Tibial nerve (tissue), 4 donors: ENCODE measurements around the gene ADGRL3. TPM values are rescaled to one million over a fixed set of nuclear protein-coding genes. Genes with fewer than 3 reads are reported as not detected.

Source experiments
- DNase-seq, 2 donors: peaks; one replicate each; pipeline ENCODE4 v3.0.0-alpha.2; 2019; ENCODE audit warnings: low spot score in 2 of 2
- H3K27ac ChIP-seq, 4 donors: fragments of 200-600 bp; sonication (generic) in 3 of 4; one replicate each; pipeline ENCODE4 v1.5.1; 2017 to 2019; ENCODE audit warnings: mild to moderate bottlenecking in 1 of 4
- H3K27me3 ChIP-seq, 2 donors: fragments of 200-600 bp; sonication (generic) in 1 of 2; one replicate each; pipeline versions ENCODE4 v1.5.1 to v1.6.0; 2017 to 2019
- H3K36me3 ChIP-seq, 3 donors: fragments of 200-600 bp; sonication (generic); one replicate each; pipeline ENCODE4 v1.5.1; 2018 to 2019
- H3K4me1 ChIP-seq, 4 donors: fragments of 200-600 bp; sonication (generic) in 3 of 4; one replicate each; pipeline ENCODE4 v1.5.1; 2017 to 2019
- H3K4me3 ChIP-seq, 4 donors: fragments of 200-600 bp; sonication (generic) in 3 of 4; one replicate each; pipeline ENCODE4 v1.5.1; 2017 to 2019; ENCODE audit warnings: mild to moderate bottlenecking in 1 of 4, moderate library complexity in 1 of 4
- H3K9me3 ChIP-seq, 4 donors: fragments of 200-600 bp; sonication (generic) in 3 of 4; one replicate each; pipeline ENCODE4 v1.5.1; 2017 to 2019
- EP300 ChIP-seq, 2 donors: sonication (generic); formaldehyde crosslinking; IDR thresholded peaks; one replicate each; pipeline ENCODE4 v1.6.1; 2017; ENCODE audit warnings: antibody characterized with exemption in 2 of 2, mild to moderate bottlenecking in 1 of 2
- POLR2A ChIP-seq, 2 donors: fragments of 450-650 bp; IDR thresholded peaks; one replicate each; pipeline ENCODE4 v1.6.1; 2017; ENCODE audit warnings: antibody characterized with exemption in 2 of 2, mild to moderate bottlenecking in 2 of 2, moderate library complexity in 2 of 2
- WGBS, 2 donors: methylation state at CpG; one replicate each; pipeline ENCODE4 v1.1.5; 2018; 5-methylcytosine and 5-hydroxymethylcytosine counted together
- total RNA-seq, 4 donors: library from RNA; depleted of rRNA; stranded (reverse); fragments of >200 nt; gene quantifications; one replicate each; pipeline ENCODE4 v1.1.0, GENCODE V29; 2016
- TF ChIP-seq, protein P1 (sequence below), 5 experiments: fragments of 200-600 bp in 3 of 5; fragments of 450-650 bp in 2 of 5; sonication (generic) in 3 of 5; IDR thresholded peaks; one replicate each; pipeline ENCODE4 v1.5.1; 2016 to 2019; ENCODE audit warnings: antibody characterized with exemption in 5 of 5, mild to moderate bottlenecking in 3 of 5, moderate library complexity in 2 of 5

The ADGRL3 gene
- total RNA-seq, 4 donors from 2014 or later: 20.1 to 51.3 (median 28.2) TPM

DNA sequence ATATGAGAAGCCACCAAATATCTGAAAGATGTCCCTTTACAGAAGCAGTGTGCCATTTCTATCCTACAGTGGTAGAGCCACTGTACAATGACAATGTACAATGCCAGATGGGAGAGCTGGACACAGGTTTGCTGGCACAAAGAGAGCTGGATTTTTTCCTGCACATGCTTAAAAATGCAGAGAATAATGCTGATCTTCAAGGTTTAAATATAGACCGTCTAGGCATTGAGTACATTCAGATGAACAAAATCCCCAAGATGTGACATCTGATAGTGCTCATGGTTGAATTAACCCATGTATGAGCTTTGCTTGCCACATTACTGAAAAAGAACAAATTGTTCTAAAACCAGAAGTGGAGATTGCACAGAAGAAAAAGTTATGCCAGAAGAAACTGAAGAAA is 11.7 kb downstream of the ADGRL3 start:
- TF ChIP-seq, protein P1, sequence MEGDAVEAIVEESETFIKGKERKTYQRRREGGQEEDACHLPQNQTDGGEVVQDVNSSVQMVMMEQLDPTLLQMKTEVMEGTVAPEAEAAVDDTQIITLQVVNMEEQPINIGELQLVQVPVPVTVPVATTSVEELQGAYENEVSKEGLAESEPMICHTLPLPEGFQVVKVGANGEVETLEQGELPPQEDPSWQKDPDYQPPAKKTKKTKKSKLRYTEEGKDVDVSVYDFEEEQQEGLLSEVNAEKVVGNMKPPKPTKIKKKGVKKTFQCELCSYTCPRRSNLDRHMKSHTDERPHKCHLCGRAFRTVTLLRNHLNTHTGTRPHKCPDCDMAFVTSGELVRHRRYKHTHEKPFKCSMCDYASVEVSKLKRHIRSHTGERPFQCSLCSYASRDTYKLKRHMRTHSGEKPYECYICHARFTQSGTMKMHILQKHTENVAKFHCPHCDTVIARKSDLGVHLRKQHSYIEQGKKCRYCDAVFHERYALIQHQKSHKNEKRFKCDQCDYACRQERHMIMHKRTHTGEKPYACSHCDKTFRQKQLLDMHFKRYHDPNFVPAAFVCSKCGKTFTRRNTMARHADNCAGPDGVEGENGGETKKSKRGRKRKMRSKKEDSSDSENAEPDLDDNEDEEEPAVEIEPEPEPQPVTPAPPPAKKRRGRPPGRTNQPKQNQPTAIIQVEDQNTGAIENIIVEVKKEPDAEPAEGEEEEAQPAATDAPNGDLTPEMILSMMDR (IDR thresholded peaks at IDR 0.05): no peak
- TF ChIP-seq EP300 (IDR thresholded peaks at IDR 0.05) (no peak), POLR2A (IDR thresholded peaks at IDR 0.05) (no peak)
- WGBS, 2 donors: 30 to 48% methylated on average over 1 of the region's 1 CpG
- H3K36me3 ChIP-seq: no peaks in the 10 kb centered on the region

DNA sequence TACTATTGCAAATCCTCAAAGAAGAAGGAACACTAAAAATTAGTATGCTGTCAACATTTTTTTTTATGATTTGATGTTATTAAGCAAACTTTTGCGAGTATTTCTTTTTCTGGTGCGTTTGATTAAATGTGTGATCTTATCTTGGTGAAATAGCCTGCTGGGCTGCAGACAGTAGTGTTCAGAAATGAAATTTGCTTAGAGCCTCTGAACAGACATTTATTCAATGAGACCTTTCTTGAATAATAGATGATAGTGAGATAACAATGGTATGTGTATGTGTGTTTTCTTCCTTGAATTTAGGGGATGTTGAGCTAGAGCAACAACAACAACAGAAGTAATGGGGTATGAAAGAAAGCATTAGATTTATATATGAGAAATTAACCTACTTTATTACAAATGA is 12.7 kb downstream of the ADGRL3 start:
- H3K4me1 ChIP-seq: peaks cover 0 to 6% (median 0%) of the 10 kb centered on the region in 4 donors
- no peaks in the 10 kb centered on the region for H3K36me3 ChIP-seq
- no peaks in the 10 kb centered on the region for H3K9me3 ChIP-seq
- H3K4me3 ChIP-seq: no peak overlapping the region
- H3K27me3 ChIP-seq: no peaks in the 10 kb centered on the region
- WGBS, 2 donors: 54 to 68% methylated on average over 2 of the region's 2 CpGs
- no peak overlapping the region for H3K27ac ChIP-seq
- TF ChIP-seq, protein P1 (IDR thresholded peaks at IDR 0.05): no peak
- TF ChIP-seq POLR2A (IDR thresholded peaks at IDR 0.05) (no peak), EP300 (IDR thresholded peaks at IDR 0.05) (no peak)
- DNase-seq: no peak

More for the DNA sequence above, 11.7 kb downstream of the ADGRL3 start:
- H3K4me1 ChIP-seq: peaks cover 0 to 6% (median 0%) of the 10 kb centered on the region in 4 donors
- DNase-seq: no peak
- H3K9me3 ChIP-seq: no peaks in the 10 kb centered on the region
- no peak overlapping the region for H3K27ac ChIP-seq
- no peaks in the 10 kb centered on the region for H3K27me3 ChIP-seq
- H3K4me3 ChIP-seq: no peak overlapping the region

DNA sequence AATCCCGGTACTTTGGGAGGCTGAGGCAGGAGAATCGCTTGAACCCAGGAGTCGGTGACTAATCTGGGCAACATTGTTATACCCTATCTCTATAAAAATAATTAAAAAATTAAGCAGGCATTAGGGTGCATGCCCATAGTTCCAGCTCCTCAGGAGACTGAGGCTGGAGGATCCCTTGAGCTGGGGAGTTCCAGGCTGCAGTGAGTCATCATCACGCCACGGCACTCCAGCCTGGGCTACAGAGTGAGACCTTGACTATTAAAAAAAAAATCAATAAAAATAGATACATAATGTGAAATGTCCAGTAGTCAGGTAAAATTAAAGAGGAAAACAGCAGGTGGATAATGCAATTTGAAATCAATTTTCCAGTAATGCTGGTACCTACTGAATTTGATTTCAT is 14.6 kb downstream of the ADGRL3 start:
- Histone ChIP-seq H3K4me1 (peaks cover 0 to 6% (median 0%) of the 10 kb centered on the region in 4 donors), H3K27me3 (no peaks in the 10 kb centered on the region), H3K27ac (no peak overlapping the region), H3K36me3 (no peaks in the 10 kb centered on the region), H3K9me3 (no peaks in the 10 kb centered on the region), H3K4me3 (no peak overlapping the region)
- no peak for TF ChIP-seq POLR2A (IDR thresholded peaks at IDR 0.05)
- TF ChIP-seq EP300 (IDR thresholded peaks at IDR 0.05): no peak
- TF ChIP-seq, protein P1 (IDR thresholded peaks at IDR 0.05): no peak
- no peak for DNase-seq
- 78 to 87% methylated on average over 5 of the region's 5 CpGs for WGBS, 2 donors

DNA sequence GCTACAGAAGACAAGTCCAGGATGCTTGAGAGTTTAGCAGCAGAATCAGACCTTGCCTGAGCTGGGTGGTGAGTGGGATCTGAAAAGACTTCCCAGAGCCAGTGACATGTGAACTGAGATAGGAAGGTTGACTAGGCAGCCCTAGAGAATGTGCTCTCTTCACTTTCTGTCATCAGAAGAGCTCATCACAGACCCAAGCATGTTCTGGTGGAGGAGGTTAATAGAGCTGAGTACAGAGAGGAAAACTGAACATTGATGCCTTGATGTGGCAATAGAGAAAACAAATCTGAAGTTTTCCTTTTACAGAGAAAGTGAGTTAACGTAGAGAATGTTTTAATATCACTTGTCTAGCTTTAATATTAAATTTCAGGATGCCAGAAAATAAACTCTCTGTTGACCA is 17.1 kb downstream of the ADGRL3 start:
- TF ChIP-seq EP300 (IDR thresholded peaks at IDR 0.05): no peak
- no peak for TF ChIP-seq POLR2A (IDR thresholded peaks at IDR 0.05)
- TF ChIP-seq, protein P1 (IDR thresholded peaks at IDR 0.05): no peak
- Histone ChIP-seq H3K36me3 (no peaks in the 10 kb centered on the region), H3K27me3 (no peaks in the 10 kb centered on the region), H3K4me1 (peaks cover 0 to 6% (median 0%) of the 10 kb centered on the region in 4 donors), H3K27ac (no peak overlapping the region), H3K9me3 (no peaks in the 10 kb centered on the region), H3K4me3 (no peak overlapping the region)
- WGBS, 2 donors: 88 to 89% methylated on average over 1 of the region's 1 CpG
- DNase-seq: no peak

DNA sequence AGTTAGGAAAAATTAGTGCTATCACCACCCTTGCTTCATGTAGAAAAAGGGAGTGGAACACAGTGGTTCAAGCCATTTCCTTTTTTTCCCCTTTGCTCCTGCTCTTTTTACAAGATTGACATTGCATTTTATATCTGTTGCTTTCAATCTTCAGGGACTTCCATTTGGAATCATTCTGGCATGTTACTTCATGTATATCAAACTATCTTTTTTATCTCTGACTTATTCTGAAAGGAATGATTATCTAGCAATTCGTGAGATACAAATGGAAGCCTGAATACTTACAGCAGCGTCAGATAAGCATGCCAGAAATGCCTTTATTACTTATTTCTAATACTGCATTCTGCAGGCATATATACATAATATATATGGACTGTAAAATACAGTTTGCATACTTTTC is 20.4 kb downstream of the ADGRL3 start:
- WGBS, 2 donors: 43 to 44% methylated on average over 2 of the region's 2 CpGs
- Histone ChIP-seq H3K27me3 (no peaks in the 10 kb centered on the region), H3K4me1 (peaks cover 0 to 5% (median 0%) of the 10 kb centered on the region in 4 donors), H3K9me3 (no peaks in the 10 kb centered on the region), H3K36me3 (no peaks in the 10 kb centered on the region), H3K4me3 (no peak overlapping the region), H3K27ac (no peak overlapping the region)
- no peak for DNase-seq
- TF ChIP-seq EP300 (IDR thresholded peaks at IDR 0.05) (no peak), POLR2A (IDR thresholded peaks at IDR 0.05) (no peak)
- TF ChIP-seq, protein P1 (IDR thresholded peaks at IDR 0.05): no peak
